Endothelial cell (in vitro differentiated cells): ENCODE results near the gene MRNIP. TPM values are rescaled to one million over a fixed set of nuclear protein-coding genes. Genes with fewer than 3 reads are reported as not detected.

ENCODE experiments used
- DNase-seq: peaks from one replicate; pipeline ENCODE4 v3.0.0; 2021; ENCODE audit warnings: low spot score
- H3K27ac Mint-ChIP-seq: one replicate; pipeline ENCODE4 v1.8.0; 2021; ENCODE audit warnings: mixed read lengths, inconsistent platforms; ENCODE audit not compliant: unreplicated experiment
- H3K27me3 Mint-ChIP-seq: one replicate; pipeline ENCODE4 v1.8.0; 2021; ENCODE audit warnings: mild to moderate bottlenecking, moderate library complexity, mixed read lengths, inconsistent platforms; ENCODE audit not compliant: unreplicated experiment
- H3K36me3 Mint-ChIP-seq: one replicate; pipeline ENCODE4 v1.8.0; 2021; ENCODE audit warnings: mild to moderate bottlenecking, low read depth, mixed read lengths, inconsistent platforms; ENCODE audit not compliant: unreplicated experiment
- H3K4me1 Mint-ChIP-seq: one replicate; pipeline ENCODE4 v1.8.0; 2021; ENCODE audit warnings: mild to moderate bottlenecking, mixed read lengths, inconsistent platforms; ENCODE audit not compliant: unreplicated experiment
- H3K4me3 Mint-ChIP-seq: one replicate; pipeline ENCODE4 v1.8.0; 2021; ENCODE audit warnings: mild to moderate bottlenecking, mixed read lengths, inconsistent platforms; ENCODE audit not compliant: unreplicated experiment
- H3K9me3 Mint-ChIP-seq: one replicate; pipeline ENCODE4 v1.8.0; 2021; ENCODE audit warnings: mixed read lengths, inconsistent platforms; ENCODE audit not compliant: unreplicated experiment
- CTCF ChIP-seq: fragments of 200-600 bp; sonication (generic); IDR thresholded peaks from one replicate; pipeline ENCODE4 v1.5.0; 2021; ENCODE audit warnings: antibody characterized with exemption; ENCODE audit not compliant: unreplicated experiment
- total RNA-seq: library from RNA; stranded (reverse); fragmentation: NEBNext Ultra II Directional; extraction: Animal tissue kit (Norgen Biotek cat#: 25700); gene quantifications from one replicate; pipeline ENCODE4 v1.2.1, GENCODE V29; 2021; ENCODE audit not compliant: unreplicated experiment

Gene MRNIP
- total RNA-seq, 1 donor from 2014 or later, result 38.5 TPM

DNA sequence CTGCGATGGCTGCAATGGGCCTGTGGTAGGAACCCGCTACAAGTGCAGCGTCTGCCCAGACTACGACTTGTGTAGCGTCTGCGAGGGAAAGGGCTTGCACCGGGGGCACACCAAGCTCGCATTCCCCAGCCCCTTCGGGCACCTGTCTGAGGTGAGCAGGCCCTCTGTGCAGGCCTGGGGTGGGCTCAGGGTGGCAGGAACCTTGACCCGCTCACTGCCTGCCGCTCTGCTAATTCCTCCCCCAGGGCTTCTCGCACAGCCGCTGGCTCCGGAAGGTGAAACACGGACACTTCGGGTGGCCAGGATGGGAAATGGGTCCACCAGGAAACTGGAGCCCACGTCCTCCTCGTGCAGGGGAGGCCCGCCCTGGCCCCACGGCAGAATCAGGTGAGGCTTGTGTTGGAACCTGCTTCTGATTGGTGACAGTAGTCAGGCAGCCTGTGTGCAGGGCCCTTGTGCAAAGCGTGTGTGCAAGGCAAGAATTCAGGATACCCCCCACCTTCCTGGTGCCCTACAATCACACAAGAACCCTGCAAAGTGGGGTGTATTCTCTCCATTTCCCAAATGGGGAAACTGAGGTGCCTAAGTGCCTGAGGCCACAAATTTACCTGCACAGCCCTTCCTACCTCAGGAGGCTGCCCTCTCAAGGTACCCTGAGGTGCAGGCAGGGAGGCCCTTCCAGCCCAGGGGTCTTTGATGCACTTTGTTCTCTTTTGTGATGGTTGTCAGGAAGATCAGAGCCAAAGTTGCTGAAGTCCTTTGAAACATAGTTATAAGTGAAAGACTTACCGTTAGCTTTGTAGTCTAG is 34.5 kb downstream of the MRNIP start:
- peaks cover 48% of the 10 kb centered on the region for H3K36me3 Mint-ChIP-seq

GRCh38 chr5:179822444-179822990 is 36.1 kb downstream of the MRNIP start:
- Mint-ChIP-seq H3K9me3 (no peaks in the 10 kb centered on the region), H3K4me3 (peak overlapping the region; percentile 95), H3K27me3 (peaks cover 17% of the 10 kb centered on the region), H3K36me3 (peaks cover 38% of the 10 kb centered on the region), H3K27ac (peak overlapping the region; percentile 48), H3K4me1 (peaks cover 14% of the 10 kb centered on the region)
- TF ChIP-seq CTCF, result no peak
- DNase-seq, result no peak

More for the DNA sequence above, 34.5 kb downstream of the MRNIP start:
- H3K27ac Mint-ChIP-seq, result no peak overlapping the region
- peak overlapping the region; percentile 72 for H3K4me3 Mint-ChIP-seq
- peaks cover 24% of the 10 kb centered on the region for H3K4me1 Mint-ChIP-seq
- TF ChIP-seq CTCF, result no peak
- DNase-seq, result no peak
- H3K27me3 Mint-ChIP-seq, result peaks cover 17% of the 10 kb centered on the region
- no peaks in the 10 kb centered on the region for H3K9me3 Mint-ChIP-seq

DNA sequence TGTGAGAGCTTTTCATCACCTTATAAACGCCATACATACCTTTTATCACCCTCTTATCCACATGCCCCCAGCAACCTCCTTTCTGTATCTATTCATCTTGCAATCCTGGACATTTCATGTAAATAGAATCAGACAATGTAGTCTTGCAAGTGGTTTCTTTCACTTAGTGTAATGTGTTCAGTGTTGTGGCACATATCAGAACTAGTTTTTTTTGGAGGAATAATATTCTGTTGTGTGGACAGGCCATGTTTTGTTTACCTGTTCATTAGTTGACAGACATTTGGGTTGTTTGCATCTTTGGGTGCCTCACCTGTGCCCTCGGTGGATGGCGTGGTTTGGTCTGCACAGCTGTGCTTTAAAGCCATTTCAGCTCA is 36.6 kb downstream of the MRNIP start:
- Mint-ChIP-seq H3K27me3 (peaks cover 17% of the 10 kb centered on the region), H3K4me3 (peak overlapping the region; percentile 95), H3K27ac (no peak overlapping the region), H3K36me3 (peaks cover 35% of the 10 kb centered on the region), H3K9me3 (no peaks in the 10 kb centered on the region), H3K4me1 (peaks cover 14% of the 10 kb centered on the region)
- TF ChIP-seq CTCF, result no peak
- no peak for DNase-seq

DNA sequence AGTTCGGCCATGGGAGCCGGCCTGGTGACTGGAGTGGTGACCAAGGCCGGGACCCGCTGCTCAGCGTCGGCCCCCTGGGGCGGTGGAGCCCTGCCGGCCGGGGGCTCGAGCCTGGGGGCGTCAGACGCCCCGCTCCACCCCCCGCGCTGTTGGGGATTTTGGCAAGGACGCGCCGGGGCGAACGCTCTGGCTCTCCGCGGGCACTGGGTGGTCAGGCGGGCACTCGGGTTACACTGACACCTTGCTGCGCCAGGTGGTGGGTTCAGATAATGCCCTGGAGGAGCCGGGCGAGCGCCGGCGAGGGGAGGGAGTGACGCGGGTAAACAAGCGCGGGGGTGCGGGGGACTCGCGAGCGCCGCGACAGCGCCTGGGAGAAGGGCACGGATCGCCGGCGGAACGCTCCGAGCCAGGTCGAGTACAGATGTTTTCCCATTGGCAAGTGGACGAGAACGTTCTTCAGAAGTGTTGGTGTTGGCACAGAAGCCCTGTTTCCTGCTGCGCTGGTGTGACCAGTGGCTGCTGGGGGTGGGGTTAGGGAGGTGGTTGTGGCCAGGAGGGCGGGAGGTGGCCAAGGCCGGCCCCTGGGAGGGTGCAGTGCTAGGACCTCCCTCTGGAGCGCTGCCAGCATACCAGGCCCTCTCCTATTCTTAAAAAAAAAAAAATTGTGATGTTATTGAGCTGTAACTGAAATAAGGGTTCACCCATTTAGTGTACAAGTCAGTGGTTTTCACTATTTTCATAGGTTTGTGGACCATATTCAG is 37.1 kb downstream of the MRNIP start:
- no peak for TF ChIP-seq CTCF
- Mint-ChIP-seq H3K36me3 (peaks cover 30% of the 10 kb centered on the region), H3K4me1 (peaks cover 14% of the 10 kb centered on the region), H3K4me3 (peak overlapping the region; percentile 95), H3K27me3 (peaks cover 17% of the 10 kb centered on the region), H3K27ac (peak overlapping the region; percentile 88), H3K9me3 (no peaks in the 10 kb centered on the region)
- peak; percentile 86 for DNase-seq
